CD4-positive, alpha-beta T cell treated with Interleukin-2 at 100 ng/mL for 4 hours (primary cell): ENCODE data around the gene PEAK1.

Experiments used
- DNase-seq: peaks from one replicate; pipeline ENCODE4 v3.0.0-alpha.2; 2020; ENCODE audit warnings: low spot score

Gene PEAK1

DNA sequence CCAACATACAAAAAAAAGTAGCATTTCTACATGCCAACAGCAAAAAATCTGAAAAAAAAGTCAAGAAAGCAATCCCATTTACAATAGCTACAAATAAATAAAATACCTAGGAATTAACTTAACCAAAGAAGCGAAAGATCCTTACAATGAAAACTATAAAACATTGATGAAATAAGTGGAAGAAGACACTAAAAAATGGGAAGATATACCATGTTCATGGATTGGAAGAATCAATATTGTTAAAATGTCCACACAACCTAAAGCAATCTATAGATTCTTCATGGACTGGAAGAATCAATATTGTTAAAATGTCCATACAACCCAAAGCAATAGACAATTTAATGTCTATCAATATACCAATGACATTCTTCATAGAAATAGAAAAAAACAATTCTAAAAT, 21.0 kb downstream of the PEAK1 start:
- DNase-seq = no peak

DNA sequence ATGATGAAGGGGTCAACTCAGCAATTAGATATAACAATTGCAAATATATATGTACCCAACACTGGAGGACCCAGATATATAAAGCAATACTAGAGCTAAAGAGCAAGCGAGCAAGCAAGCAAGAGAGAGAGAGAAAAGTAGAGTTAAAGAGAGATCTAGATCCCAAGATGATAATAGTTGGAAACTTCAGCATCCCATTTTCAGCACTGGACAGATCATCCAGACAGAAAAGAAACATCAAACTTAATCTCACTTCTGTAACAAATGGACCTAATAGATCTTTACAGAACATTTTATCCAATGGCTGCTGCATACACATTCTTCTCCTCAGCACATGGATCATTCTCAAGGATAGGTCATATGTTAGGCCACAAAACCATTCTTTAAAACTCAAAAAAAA, 23.2 kb downstream of the PEAK1 start:
- no peak for DNase-seq

DNA sequence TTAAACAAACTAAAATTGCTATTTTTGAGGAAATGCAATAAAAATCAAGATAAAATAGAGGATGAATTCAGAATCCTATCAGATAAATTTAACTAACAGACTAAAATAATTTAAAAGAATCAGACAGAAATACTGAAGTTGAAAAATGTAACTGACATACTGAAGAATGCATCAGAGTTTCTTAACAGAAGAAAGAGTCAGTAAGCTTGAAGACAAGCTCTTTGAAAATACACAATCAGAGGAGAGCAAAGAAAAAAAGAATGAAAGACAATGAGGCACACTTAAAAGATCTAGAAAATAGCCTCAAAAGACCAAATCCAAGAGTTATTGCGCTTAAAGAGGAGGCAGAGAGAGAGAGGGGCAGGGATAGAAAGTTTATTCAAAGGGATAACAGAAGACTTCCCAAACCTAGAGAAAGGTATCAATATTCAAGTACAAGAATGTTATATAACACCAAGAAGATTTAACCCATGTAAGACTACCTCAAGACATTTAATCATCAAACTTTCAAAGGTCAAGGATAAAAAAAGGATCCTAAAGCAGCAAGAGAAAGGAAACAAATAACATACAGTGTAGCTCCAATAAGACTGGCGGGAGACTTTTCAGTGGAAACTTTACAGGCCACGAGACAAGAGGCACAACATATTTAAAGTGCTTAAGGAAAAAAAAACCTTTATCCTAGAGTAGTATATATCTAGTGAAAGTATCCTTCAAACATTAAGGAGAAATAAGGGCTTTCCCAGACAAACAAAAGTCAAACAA, 24.7 kb downstream of the PEAK1 start:
- DNase-seq = no peak

DNA sequence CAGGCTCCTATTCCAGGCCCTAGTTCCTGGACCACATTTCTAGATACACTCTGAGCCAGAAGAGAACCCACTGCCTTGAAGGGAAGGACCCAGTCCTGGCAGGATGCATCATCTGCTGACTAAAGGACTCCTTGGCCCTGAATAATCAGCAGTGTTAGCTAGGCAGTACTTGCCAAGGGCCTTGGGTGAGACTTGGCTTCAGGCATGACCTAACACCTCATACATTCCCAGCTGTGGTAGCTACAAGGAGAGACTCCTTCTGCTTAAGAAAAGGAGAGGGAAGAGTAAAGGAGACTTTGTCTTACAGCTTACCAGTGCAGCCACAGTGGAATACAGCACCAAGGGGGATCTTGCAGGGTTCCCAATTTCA, 26.4 kb downstream of the PEAK1 start:
- DNase-seq = no peak

DNA sequence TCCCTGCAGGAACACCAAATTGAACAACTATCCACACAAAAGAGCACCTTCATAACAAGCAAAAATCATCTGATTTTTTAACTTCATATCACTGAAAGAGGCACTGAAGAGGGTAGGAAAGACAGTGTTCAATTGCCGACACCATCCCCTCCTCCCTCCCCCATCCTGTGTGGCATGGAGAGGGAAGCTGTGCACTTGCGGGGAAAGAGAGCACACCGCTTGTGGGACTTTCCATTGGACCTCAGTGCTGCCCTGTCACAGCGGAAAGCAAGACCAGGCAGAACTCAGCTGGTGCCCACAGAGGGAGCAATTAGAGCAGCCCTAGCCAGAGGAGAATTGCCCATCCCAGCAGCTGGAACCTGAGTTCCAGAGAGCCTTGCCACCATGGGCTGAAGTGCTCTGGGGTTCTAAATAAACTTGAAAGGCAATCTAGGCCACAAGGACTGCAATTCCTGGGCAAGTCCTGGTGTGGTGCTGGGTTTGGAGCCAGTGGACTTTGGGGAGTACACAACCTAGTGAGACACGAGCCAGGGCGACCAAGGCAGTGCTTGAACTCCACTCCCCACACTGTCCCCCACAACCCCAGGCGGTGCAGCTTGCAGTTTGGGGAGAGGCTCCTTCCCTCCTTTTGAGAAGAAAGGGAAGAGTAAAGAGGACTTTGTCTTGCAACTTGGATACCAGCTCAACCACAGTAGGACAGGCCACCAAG, 27.0 kb downstream of the PEAK1 start:
- no peak for DNase-seq

DNA sequence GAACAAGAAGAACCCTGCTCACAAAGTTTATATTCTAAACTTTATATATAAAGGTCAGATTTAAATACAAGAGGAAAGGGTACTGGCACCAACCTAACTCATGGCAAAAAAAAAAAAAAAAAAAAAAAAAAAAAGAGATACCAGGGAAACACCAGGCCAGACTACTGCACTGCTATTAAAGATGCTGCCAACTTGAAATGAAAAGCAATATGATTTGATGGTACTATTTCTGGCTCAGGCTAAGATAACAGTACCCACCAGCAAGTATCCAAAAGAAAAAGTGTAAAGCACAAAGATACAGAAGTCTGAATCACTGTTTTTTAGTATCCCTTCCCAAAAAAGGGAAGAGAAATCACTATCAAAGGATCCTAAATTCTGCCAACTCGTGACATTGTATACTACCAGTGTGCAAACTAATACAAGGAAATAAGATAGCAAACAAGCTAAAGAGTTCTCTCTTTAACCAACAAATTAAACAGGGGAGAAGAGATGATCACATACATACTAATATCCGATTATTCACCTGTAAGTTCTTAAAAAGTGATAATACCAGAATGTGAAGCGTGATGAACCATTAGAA, 28.4 kb downstream of the PEAK1 start:
- no peak for DNase-seq

DNA sequence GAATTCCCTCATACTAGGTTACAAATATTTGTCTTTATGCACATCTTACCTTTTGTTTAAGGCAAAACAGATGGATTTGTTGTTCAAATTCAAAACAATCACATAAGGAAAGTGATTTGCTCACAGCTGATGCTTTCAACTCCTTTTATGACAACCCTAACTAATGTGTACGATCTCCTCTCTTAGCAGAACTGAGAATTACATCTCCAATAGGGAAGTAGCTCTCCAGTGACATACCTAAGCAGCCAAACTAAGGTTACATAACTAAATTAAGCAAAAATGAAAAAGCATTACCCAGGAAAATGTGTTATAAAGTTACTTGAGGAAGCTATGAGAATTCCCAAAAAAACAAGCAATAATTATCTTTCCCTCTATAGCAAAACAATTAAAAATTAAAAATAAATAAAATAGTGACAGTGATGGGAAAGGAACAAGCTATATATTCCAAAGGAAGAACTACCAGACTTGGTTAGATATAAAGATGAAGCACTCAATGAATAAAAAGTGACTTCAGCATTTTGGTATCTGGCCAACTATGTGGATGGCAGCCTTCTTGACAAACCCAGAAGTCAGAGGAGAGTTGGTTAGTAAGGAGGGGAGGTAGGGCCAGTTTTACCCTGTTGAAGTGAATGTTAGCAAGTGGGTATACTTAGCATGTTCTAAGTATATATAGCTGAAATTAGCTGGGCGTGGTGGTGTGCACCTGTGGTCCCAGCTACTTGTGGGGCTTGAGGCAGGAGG, 32.4 kb downstream of the PEAK1 start:
- DNase-seq = no peak

DNA sequence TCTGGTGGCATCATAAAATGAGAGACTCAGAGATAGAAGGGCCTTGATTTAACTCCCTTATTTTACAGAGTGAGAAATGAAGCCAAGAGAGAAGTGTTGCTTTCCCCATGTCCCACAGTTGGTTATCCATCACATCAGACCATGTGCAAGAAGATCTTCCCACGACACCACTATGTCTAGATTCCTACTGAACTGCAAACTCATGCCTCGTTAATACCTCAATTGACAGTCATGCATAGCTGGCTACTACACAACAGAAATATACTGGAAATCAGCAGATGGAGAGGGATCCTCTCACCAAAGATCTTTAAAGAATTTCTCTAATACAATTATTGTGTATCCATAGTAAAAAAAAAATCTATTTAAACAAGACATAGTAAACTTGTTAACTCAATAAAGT, 33.3 kb downstream of the PEAK1 start:
- no peak for DNase-seq

DNA sequence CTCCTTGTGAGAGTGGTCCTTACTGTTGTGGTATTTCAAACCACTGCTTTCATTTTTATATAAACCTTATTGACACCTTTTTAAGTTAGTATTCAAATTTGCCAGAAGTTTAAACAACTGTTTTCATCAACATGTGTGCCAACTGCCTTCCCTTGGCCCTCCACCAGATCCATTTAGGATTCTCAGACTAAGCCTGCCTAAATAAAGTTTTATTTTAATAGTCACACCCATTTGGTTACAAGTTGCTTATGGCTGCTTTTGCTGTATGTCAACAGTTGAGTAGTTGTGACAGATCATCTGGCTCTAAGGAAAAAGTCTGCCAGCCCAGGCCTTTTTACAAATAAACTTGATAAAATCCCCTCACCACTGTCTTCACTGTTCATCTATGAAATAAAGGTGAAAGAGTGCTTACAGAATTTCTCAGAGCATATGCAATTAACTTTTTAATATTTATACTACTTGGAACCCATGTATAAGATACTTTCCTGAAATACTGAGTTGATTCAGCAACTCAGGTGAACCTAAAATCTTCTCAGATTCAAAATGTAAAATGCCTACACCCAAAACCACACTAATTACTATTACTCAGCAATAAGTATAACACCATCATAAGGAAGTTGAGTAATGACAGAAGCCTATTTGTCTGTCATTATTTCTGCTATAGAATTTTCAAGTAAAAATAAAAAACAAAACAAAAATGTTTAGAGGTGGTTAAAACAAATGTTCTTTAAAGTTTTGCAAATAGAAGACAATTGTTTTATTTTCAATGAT, 35.1 kb downstream of the PEAK1 start:
- no peak for DNase-seq

DNA sequence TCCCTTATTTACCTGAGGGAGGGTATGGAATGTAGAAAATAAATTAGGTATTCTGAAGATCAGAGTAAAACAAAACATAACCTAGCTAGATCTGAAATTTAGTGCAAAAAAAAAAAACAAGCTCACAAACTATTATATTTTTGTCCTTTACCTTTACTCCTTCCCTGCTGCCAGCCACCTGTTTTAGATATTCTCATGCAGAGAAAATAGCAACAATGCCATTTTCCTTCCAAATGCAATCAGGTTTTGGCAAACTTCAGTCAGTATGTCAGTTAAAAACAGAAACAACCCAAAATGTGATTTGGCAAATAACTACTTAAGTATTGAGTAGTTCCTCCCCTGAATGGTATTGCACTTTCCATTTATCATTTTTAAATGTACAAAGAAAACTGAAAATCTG, 35.8 kb downstream of the PEAK1 start:
- DNase-seq = no peak

DNA sequence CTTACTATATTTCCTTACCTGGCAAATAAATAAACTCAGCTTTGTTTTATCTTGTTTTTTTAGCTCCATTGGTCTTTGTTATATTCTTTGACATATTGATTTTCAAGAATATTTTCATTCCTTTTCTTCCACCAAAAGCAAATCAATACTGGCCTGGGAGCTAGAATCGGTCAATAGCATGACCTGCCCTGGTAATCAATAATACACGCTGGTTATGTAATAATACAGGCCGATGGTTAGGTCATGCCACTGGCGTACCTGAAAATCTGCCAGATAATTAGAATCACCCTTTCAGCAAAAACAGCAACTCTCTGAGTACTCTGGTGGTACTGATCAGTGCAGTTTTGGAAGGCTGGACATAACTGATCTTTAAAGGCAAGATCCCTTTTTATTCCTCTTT, 39.9 kb downstream of the PEAK1 start:
- DNase-seq = no peak

DNA sequence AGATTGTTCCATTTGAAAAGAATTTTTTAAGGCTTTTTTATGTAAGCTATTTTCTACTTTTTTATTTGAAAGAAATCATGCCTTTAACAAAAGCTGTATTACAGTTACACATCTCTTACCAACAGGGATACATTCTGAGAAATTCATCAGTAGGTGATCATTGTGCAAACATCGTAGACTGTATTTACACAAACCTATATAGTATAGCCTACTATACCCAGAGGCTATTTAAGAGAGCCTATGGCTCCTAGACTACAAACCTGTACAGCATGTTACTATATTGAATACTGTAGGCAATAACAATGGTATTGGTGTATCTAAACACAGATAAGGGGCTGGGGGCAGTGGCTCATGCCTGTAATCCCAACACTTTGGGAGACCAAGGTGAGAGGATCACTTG, 43.1 kb downstream of the PEAK1 start:
- no peak for DNase-seq

DNA sequence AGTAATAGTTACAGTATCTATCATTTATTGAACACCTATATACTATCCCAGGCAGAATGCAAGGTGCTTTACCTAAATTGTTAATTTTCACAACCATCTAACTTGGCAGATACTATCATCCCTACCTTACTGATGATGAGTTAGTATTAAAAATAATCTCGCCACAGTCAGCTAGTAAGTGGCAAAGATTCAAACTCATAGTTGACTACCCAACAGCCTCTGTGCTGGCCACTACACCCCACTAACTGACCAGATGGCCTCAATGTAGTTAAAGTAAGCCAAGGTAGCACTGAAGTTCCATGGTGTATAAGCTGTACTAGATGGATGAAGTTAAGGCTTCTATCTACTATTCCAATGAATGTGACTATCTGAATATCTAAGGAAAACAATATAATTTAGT, 44.8 kb downstream of the PEAK1 start:
- DNase-seq = no peak

DNA sequence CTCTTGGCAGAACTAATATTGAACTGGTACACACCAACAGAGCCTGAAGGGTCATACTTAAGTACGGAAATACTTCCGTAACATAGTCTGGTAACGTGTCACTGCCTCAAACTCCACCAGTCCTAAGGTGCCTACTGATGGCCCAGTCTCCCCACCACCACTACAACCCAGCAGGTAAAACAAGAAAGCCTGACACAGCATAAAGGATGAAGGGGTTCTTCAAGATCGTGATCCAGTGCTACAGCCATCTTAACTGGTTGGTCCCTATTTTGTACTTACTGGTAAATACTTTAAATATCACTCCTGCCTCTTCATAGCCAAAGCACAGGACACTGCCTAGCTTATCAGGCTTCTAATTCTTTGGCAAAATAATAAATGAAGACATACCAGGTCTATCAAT, 46.5 kb downstream of the PEAK1 start:
- no peak for DNase-seq

DNA sequence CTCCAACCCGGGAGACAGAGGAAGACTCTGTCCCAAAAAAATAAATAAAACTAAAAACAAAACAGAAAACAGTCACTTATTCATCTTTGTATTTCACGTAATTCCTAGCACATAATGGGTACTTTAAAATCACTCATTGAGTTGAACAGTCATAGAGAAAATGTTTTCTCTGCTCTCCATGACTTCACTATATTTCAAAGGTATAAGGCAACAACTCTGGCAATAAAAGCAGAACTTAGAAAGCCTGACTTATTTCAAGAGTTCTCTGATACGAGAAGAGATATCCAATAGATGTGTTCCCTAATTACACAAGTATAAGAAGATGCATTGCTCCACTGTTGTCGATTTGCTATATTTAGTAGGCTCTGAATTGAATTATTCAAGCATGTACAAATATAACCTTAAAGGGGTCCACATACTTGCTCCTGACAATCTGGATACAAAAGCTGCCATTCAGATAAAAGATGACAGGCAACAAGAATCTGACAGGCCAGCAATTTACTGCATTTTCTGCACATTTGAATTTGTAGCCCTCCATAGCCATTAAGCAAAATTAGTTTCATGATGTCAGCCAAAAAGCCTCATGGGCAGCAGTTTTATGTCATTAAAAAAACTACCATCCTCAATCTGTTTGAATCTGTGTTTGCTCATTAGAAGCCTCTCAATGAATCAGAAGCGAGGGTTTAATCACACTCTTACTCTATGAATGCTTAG, 47.9 kb downstream of the PEAK1 start:
- DNase-seq = no peak

DNA sequence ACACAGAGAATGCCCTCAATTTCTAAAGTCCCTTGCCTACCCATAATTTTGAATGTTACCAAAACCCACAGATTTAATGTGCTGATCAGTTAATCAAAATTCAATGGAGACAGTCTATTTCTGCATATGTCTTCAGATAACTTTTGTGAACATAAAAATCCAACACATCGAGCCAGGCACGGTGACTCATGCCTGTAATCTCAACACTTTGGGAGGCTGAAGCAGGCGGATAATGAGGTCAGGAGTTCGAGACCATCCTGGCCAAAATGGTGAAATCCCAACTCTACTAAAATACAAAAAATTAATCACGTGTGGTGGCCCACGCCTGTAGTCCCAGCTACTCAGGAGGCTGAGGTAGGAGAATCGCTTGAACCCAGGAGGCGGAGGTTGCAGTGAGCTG, 49.3 kb downstream of the PEAK1 start:
- no peak for DNase-seq

DNA sequence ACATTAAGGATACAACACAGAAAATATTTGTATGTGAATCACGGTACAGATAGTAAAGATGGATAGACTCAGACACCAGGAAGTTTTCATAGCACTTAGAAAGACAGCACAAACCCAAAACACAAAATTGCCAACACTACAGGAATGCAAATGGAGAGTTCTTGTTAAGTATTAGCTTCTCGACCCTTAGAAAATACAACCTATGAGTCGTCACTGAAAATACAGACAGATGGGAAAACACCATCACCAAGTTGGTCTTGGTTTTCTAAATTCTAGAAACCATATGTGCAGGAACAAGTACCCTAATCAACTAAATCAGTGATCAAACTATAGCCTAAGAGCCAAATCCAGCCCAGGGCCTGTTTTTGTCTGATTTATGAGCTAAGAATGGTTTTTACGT, 50.7 kb downstream of the PEAK1 start:
- DNase-seq = no peak

DNA sequence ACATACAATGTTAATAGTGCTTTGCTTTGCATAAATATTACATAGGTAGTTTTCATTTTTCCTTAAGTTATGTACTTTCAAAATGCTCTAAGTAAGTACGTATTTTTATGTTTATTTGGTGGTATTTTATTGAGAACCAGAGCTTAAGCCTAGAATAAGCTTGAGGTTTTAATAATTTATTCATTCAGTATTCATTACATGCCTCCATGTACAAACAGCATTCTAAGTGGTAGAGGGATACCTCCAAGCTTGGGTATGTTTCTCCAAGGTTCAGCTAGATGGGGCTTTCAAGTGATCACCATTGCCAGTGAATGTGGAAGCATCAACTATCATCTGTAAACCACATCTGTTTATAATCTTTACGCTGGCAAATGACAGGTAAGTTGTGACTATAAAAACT, 52.3 kb downstream of the PEAK1 start:
- no peak for DNase-seq

DNA sequence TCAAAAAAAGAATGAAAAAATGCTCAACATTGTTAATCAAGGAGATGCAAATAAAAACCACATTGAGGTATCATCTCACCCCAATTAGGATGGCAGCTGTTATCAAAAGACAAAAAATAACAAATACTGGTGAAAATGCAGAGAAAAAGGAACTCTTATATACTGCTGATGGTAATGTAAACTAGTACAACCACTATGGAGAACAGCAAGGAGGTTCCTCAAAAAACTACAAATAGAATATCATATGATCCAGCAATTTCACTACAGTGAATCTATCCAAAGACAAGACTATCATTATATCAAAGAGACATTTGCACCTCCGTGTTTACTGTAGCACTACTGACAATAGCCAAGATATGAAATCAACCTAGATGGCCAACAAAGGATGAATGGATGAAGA, 58.4 kb downstream of the PEAK1 start:
- no peak for DNase-seq

DNA sequence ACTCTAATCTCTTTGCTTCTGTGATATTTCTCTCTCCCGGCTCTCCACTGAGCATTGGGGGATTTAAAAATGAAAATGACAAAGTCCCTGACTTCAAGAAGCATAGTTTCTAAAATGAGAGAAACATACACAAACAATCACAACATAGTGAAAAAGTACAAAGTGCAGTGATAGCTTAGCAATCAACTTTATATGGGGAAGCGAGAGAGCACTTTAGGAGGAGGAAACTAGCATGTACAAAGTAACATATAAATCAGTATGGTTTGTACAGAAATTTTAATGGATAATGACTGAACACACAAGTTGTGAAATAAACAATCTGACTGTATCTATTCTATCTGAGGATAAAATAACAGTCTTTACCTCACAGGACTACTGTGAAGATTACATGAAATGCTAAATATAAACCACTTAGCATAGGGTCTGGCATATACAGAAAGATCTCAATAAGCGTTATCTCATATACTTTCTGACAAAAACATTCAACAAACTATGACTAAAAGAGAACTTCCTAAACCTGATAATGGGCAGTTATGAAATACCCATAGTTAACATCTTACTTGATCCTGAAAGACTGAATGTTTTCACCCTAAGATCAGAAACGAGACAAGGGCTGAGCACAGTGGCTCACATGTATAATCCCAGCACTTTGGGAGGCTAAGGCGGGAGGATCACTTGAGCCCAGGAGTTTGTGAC, 61.2 kb downstream of the PEAK1 start:
- DNase-seq = no peak

DNA sequence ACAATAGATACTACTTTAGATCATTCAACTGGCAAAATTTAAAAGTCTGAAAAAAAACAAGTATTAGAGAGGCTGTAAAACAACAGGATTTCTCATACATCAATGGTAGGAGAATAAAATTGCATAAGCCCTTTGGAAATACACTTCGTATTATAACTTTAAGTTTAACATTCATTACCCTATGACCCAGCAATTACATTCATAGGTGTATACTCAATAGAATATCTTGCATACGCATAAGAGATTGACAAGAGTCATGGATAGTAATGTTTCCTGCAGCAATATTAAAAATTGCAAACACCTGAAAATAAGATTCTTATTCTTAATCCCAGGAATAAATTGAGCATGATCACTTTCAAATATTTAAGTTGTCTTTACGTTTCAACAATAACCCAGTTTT, 63.6 kb downstream of the PEAK1 start:
- no peak for DNase-seq
